AG09309 (cell line): ENCODE measurements around the gene OTOR.
A peak's percentile ranks its signal among the peaks of the same experiment; 100 is the strongest.

Source experiments
- DNase-seq: peaks from one replicate; pipeline ENCODE4 v3.0.0-alpha.2; 2010; ENCODE audit warnings: low read depth
- H3K4me3 ChIP-seq: 2 replicates; pipeline ENCODE4 v1.5.1; 2011; ENCODE audit warnings: mild to moderate bottlenecking, low read depth, low read length, moderate library complexity; ENCODE audit not compliant: control insufficient read depth
- TF ChIP-seq, protein P1 (sequence below): IDR thresholded peaks from 2 replicates; pipeline ENCODE4 v1.5.1; 2011; ENCODE audit warnings: mild to moderate bottlenecking, low read depth, low read length, inconsistent platforms; ENCODE audit not compliant: insufficient read depth, control insufficient read depth; ENCODE audit errors: missing control alignments

OTOR gene

DNA sequence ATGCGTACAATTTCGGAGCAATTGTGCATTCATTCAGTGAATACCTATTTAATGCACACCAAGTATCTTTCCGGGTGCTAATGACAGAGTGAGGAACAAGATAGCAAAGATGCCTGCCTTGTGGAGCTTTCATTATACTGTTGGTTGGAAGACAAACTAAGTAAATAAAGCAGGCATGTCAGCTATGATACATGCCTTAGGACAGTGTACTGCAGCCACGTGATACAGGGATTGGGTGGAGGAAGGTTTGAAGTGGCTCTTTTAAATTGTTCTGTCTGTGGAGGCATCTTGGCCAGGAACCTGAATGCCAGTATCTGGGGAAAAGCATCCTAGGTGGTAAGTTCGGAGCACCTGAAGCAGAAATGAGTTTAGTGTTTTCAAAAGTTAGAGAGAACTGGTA is 3.0 kb upstream of the OTOR start:
- DNase-seq, result no peak
- H3K4me3 ChIP-seq, result no peak overlapping the region
- TF ChIP-seq, protein P1, sequence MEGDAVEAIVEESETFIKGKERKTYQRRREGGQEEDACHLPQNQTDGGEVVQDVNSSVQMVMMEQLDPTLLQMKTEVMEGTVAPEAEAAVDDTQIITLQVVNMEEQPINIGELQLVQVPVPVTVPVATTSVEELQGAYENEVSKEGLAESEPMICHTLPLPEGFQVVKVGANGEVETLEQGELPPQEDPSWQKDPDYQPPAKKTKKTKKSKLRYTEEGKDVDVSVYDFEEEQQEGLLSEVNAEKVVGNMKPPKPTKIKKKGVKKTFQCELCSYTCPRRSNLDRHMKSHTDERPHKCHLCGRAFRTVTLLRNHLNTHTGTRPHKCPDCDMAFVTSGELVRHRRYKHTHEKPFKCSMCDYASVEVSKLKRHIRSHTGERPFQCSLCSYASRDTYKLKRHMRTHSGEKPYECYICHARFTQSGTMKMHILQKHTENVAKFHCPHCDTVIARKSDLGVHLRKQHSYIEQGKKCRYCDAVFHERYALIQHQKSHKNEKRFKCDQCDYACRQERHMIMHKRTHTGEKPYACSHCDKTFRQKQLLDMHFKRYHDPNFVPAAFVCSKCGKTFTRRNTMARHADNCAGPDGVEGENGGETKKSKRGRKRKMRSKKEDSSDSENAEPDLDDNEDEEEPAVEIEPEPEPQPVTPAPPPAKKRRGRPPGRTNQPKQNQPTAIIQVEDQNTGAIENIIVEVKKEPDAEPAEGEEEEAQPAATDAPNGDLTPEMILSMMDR, result no peak

DNA sequence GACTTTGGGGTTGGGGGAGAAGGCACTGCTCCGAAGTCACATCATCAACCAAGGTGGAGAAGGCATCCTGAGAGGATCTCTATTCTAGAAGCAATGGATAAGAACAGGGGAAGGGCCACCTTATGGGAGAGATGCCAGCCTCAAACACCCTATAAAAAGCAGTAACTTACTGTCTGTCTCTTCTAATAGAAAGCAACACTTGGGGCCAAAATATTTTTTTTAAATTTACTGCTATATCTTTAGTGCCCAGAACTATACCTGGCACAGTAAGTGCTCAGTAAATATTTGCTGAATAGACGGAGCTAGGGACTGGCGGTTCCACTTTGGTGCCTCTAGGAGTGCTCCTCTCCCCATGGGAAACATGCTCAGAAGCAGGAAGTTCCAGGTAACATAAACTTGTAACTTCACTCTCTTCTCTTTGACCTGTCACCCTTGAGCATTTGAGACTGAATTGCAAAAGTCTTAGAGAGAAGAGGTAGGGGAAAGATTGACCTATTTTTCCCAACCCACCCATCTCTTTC is 807 bp upstream of the OTOR start:
- H3K4me3 ChIP-seq, result no peak overlapping the region
- TF ChIP-seq, protein P1, result no peak
- no peak for DNase-seq

DNA sequence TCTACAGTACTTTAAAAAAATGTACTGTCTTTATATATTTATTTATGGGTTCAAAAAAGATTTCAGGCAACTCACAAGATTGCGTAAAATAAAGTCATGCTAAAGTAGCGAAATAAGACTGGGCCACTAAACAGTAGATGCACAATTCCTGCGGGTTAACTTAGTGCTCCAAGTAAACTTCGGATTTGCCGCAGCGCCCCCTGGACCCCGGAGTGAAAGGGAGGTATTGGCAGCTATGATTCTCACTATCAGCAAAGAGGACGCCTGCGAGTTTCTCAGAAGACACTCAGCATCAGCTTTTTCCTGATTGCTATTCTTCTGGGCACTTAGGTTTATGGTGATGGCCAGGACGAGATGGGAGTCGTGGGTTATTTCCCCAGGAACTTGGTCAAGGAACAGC is 1.4 kb downstream of the OTOR start:
- no peak for DNase-seq
- H3K4me3 ChIP-seq, result no peak overlapping the region
- TF ChIP-seq, protein P1, result peak; percentile 8

DNA sequence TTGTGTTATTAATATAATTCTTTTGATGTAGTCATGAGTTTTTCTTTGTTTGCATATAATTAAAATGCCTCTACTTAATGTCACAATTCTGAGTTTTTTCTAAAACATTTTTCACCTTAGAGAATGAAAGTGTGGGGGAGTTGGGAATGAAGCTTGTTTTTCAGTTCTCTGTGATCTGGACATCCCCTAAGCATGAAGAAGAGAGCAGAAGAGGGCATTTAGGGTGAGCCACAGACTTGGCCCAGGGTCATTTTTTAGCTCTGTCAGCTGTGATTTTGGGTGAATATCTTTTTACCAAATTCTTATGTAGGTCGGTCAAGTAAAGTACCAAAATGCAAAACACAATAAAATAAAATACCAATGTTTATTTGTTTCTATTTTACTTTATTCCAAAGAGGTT is 3.9 kb downstream of the OTOR start:
- no peak for DNase-seq
- H3K4me3 ChIP-seq, result no peak overlapping the region
- TF ChIP-seq, protein P1, result no peak

DNA sequence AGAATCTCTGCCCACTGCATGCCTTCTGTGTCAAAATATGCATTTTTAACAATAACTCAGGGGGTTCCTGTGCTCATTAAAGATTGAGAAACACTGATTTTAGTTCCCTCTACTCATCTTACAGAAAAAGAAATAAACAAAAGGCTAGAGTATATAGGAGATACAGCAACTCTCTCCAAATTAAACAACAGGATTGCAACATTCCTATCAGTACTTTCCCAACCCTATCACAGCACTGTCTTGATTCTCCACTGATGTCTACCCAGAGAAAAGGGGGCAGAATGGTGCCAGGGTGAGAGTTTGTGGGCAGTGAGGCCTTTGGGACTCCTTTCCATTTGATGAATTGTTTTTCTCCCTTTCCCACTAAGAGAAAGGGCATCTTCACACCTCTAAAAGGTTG is 4.7 kb downstream of the OTOR start:
- TF ChIP-seq, protein P1, result no peak
- DNase-seq, result no peak
- no peak overlapping the region for H3K4me3 ChIP-seq

DNA sequence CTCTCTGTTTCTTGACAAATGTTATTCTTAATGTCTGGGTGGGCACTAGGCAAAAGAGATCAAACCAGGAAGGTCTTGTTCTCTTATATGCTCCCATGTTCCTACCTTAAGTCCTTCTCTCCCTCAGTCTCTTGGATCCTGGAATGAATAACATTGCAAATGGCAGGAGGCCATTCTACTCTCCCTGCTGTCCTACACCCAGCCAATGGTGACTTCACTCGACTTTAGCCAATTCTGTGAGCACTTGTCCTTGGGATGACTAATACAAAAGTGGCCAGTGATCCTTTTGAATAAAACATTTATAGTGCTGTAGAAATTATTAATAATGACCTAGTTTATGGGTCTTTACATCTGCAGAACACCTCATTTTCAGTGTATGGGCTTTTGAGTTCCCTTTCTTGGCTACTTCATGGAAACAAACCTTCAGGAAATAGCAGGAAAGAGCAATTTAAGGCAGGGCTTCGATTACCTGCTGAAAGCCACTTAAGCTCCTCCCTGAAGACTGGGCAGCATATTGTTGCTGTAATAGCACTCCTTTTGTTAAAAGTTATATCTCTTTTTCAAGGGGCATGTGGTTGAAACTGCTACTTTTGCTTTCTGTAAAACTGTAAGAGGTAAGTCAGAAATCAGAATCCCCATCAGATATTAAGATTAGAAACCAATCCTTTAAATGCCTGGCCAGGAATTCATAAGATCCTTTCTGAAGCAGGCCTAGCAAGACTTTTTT is 10.5 kb downstream of the OTOR start:
- TF ChIP-seq, protein P1, result no peak
- DNase-seq, result no peak
- no peak overlapping the region for H3K4me3 ChIP-seq
